HG02588 (cell line): ENCODE measurements around the gene MDFIC.

ENCODE experiments used
- ATAC-seq: cut with Tn5 transposase; IDR thresholded peaks from one replicate; pipeline ENCODE4 v1.9.1; 2021; ENCODE audit warnings: mild to moderate bottlenecking, moderate library complexity; ENCODE audit not compliant: unreplicated experiment

The MDFIC gene

GRCh38 chr7:114988755-114989375 lies 67.0 kb downstream of the MDFIC start:
- ATAC-seq: no peak

- no peak for ATAC-seq
Measured at GRCh38 chr7:114989531-114989930, 67.6 kb downstream of the MDFIC start.

GRCh38 chr7:114997487-114998404 lies 75.9 kb downstream of the MDFIC start:
- no peak for ATAC-seq

- no peak for ATAC-seq
Measured at GRCh38 chr7:115004121-115004520, 82.2 kb downstream of the MDFIC start.

GRCh38 chr7:115005251-115005650 lies 83.4 kb downstream of the MDFIC start:
- ATAC-seq: no peak

GRCh38 chr7:115005953-115006352 lies 84.1 kb downstream of the MDFIC start:
- no peak for ATAC-seq

- no peak for ATAC-seq
Measured at GRCh38 chr7:115007751-115008150, 85.9 kb downstream of the MDFIC start.

- ATAC-seq: peak; percentile 57
Measured at GRCh38 chr7:115008465-115009114, 86.7 kb downstream of the MDFIC start.

- peak; percentile 65 for ATAC-seq
Measured at GRCh38 chr7:115009139-115009538, 87.2 kb downstream of the MDFIC start.

- ATAC-seq: no peak
Measured at GRCh38 chr7:115009736-115010440, 88.0 kb downstream of the MDFIC start.

DNA sequence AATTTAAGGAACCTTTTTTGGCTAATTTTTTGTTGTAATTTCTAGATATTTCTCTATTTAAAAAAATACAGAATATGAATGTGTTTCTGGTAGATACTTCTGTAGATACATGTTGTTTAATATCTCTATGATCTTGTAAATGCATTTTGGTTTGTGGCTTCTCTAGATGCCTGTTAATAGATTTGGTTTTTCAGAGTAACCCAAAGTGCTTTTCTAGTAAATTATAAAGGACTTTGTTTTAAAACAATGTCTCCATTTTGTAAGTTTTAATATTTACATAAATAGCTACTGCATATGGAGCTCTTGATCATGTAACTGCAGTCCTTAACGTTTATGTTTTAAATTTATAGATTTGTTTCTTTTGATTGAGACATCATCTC lies 88.5 kb downstream of the MDFIC start:
- ATAC-seq: no peak

DNA sequence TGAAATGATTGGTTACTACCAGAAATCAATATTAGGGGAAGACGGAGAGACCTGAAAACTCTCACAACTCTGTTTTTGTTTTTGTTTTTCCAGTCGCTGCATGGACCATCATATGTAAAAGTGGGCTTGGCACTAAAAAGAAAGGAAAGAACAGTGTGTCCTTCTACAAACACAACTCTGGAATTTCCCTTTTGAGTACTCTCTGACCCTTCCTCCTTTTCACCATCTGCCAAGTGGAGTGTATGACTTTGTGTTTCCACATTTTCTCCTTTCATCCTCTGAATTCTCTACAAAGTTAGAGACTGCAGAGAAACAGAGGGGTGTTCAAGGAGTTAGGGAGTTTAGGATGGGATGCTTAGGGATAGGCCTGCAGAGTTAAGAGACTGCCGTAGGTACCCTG lies 92.0 kb downstream of the MDFIC start:
- ATAC-seq: no peak

DNA sequence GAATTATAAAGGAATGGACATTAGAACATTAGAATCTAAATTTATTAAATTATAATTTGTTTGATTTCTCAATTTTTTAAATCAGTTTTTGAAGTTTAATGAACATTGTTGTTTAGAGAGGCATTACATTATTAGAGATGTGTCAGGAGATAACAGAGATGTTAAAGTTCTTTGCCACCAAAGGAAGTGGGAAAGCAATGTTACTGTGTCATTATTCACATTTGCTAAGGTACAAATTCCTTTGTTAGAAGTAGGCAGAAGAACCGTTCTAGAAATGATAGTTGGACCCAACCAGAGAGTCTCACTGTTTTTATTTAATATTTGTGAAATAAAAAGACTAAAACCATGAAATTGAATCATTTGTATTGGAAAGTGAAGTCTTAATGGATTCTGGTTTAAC lies 92.9 kb downstream of the MDFIC start:
- no peak for ATAC-seq

- ATAC-seq: no peak
Measured at GRCh38 chr7:115015619-115016018, 93.7 kb downstream of the MDFIC start.

GRCh38 chr7:115019882-115020605 lies 98.2 kb downstream of the MDFIC start:
- ATAC-seq: no peak

DNA sequence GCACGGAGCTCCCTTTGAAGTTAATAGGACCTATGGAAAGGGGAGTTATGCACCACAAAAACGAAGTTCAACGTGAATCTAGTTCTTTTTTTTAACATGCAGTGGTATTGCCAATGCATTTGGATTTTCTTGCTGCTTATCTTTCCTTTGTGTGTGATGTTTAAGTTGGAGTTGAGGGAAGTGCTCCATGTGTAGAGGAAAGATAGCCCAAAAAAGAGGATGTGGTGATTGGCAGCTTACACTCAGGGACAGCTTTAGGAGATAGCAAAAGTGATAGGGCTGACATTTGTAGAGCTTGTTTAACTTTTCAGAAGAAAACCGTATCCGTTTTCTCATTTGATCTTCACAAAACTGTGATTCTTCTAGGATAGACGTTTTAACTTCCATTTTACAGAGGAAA lies 101.3 kb downstream of the MDFIC start:
- no peak for ATAC-seq

- ATAC-seq: no peak
Measured at GRCh38 chr7:115024276-115024675, 102.4 kb downstream of the MDFIC start.

DNA sequence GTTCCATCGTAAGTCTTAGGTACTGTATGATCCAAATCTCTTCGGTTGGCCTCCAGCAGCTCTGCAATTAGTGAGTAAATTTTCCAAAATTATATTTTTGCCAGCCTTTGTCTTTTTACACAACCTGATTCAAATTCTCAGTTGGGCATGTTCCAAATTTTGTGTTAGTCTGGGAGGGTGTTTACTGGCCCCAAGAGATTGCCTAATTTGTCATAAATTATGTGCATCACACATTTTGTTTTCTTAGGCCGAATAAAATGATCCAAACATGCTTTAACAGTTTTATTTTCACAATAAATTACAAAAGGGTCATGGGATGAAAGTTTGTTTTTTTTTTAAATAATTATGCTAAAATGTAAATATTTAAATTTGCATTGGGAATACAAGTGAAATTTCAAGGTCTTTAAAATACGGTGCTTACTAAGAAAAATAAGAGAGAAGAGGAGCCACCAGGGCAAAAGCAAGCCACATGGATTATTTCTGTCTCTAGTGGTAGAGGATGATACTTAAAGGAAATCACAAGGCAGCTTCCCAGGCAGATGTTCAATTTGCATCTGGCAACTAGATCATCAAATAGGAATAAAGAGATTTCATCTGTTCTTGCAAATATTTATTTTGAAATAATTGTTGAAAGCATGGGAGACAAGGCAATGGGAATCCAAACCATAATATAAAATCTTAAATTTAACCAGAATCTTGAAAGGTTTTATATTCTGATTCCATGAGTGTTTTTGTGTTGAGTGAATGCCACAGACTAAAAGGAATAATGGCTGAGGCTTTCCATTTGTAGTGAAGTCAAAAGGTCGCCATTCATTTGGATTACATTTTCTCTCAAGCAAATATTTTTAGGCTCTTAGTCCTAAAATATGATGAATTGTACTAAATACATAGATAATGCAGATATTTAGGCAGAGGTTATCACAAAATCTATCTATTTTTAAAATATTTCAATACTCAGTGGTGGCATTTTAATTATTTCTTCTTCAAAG lies 111.1 kb downstream of the MDFIC start:
- no peak for ATAC-seq

DNA sequence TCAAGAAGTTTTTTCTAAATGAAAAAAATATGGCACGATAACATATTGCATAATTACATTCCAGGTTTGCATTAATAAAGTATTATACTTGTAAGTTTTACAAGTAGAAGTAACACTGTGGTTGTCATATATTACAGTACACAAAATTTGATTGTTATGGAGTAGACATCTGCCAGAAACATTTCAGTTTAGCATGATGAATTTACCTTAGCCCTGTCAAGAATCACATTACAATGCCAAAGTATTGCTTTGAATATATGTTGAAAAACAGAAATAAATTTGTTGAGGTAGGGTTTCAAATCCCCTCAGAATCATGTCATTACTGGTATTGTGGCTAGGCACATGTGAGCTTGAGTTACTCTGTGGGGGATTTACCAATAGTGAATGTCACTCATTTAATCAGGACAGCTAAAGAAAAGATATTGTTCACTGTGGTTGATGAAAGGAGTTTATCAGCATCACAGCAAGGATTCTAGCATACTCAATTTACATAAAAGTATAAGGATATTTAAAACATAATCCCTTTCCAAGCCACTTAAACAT lies 112.1 kb downstream of the MDFIC start:
- ATAC-seq: no peak
